ENCODE measurements around the gene KBTBD7.

DNA sequence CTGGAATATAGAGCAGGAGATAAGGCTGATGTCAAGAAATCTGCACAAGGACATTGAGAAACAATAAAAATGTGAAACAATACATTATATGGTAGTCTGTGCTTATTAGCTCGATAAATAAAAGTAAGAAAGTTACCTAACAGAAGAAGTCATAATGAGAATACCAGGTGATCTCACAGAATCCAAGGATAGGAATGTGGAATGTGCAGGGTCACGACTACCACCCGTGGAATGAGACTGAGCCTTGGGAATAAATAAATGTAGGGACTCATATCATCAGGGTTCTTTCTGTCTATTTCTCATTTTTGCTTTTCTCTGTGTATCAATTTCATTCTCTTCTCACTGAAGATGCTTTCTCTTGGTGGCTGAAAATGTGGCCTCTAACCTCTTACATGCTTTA is 26.0 kb upstream of the KBTBD7 start:
- TF ChIP-seq CTCF (tag by site-specific recombination; IDR thresholded peaks at IDR 0.05): no peak
- no peak for TF ChIP-seq REPIN1 (tag by site-specific recombination; IDR thresholded peaks at IDR 0.05; ENCODE audit: low read depth)
- TF ChIP-seq ZIC2 (tag by site-specific recombination; IDR thresholded peaks at IDR 0.05): no peak
- TF ChIP-seq REST (tag by site-specific recombination; IDR thresholded peaks at IDR 0.05): no peak
- TF ChIP-seq ZNF121 (tag by site-specific recombination; IDR thresholded peaks at IDR 0.05): no peak
- no peak for TF ChIP-seq YY1 (tag by site-specific recombination; IDR thresholded peaks at IDR 0.05)
- TF ChIP-seq TSHZ1 (tag by site-specific recombination; IDR thresholded peaks at IDR 0.05; ENCODE audit: borderline replicate concordance): no peak
- TF ChIP-seq MZF1 (tag by site-specific recombination; IDR thresholded peaks at IDR 0.05; ENCODE audit: borderline replicate concordance): no peak

Data from HEK293 (cell line).